GM19463 (cell line): ENCODE data around the gene SIM1.
"Not testable (repeated sequence)": the region's sequence is repeated elsewhere in the genome, so short reads cannot be mapped to it uniquely, and the experiment has no call there.

Experiments
- ATAC-seq: cut with Tn5 transposase; IDR thresholded peaks from one replicate; pipeline ENCODE4 v1.9.1; 2021; ENCODE audit warnings: mild to moderate bottlenecking, moderate library complexity; ENCODE audit not compliant: unreplicated experiment

Gene SIM1

DNA sequence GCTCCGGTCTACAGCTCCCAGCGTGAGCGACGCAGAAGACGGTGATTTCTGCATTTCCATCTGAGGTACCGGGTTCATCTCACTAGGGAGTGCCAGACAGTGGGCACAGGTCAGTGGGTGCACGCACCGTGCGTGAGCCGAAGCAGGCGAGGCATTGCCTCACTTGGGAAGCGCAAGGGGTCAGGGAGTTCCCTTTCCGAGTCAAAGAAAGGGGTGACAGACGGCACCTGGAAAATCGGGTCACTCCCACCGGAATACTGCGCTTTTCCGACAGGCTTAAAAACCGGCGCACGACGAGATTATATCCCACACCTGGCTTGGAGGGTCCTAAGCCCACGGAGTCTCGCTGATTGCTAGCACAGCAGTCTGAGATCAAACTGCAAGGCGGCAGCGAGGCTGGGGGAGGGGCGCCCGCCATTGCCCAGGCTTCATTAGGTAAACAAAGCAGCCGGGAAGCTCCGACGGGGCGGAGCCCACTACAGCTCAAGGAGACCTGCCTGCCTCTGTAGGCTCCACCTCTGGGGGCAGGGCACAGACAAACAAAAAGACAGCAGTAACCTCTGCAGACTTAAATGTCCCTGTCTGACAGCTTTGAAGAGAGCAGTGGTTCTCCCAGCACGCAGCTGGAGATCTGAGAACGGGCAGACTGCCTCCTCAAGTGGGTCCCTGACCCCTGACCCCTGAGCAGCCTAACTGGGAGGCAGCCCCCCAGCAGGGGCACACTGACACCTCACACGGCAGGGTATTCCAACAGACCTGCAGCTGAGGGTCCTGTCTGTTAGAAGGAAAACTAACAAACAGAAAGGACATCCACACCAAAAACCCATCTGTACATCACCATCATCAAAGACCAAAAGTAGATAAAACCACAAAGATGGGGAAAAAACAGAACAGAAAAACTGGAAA lies 109.7 kb downstream of the SIM1 start:
- ATAC-seq, result not testable (repeated sequence)

DNA sequence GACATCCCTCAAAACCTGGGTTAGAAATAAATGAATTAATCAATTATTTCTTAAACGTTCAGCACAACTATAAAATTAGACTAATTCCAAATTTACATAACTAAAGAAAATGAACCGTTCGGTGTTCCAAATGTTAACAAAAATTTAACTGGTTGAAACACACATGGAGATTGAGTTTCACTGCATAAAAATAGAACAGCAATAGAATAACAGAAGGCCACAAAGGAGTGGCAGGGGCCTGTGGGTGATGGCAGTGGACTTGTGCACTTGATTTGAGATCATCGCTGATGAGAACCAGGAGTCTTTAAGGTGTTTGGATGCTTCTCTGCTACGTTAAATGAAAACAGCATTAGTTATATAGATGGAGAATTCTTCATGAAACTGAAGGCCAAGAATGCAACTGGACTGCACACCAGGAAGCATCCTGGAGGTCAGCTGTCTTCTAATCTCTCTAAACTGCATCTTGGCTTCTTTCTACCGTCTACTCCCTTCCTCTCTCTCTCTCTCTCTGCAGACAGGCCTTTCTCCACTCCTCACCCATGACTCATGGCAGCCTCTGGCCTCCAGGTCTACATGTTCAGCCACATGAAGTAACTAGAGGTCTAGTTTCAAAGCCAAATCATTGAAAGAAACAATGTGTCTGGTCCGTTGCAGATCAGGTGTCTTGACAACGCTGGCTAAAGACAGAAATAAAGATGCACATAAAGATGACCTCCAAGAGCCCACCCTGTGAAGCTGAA lies 111.3 kb downstream of the SIM1 start:
- no peak for ATAC-seq

DNA sequence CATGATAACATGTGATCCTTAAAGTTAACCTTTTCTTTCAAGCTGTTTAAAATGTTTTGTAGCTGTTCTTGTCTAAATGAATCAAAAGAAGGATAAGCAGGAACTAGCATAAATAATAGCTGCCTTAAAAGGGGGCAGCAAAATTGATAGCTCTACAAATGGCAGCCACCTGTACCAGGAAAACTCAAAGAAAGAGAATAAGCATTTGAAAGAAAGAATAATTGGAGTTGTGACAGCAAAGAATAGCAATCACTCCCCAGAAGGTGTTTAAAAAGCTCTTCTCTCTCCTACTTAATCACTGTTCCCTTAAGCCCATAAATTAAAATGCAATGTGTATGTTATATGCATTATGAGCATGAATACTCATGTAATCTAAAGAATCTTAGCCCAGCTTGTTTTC lies 114.6 kb downstream of the SIM1 start:
- ATAC-seq, result no peak

GRCh38 chr6:100349366-100349765 lies 115.4 kb downstream of the SIM1 start:
- ATAC-seq, result no peak

GRCh38 chr6:100347901-100348550 lies 116.7 kb downstream of the SIM1 start:
- ATAC-seq, result peak; percentile 43

DNA sequence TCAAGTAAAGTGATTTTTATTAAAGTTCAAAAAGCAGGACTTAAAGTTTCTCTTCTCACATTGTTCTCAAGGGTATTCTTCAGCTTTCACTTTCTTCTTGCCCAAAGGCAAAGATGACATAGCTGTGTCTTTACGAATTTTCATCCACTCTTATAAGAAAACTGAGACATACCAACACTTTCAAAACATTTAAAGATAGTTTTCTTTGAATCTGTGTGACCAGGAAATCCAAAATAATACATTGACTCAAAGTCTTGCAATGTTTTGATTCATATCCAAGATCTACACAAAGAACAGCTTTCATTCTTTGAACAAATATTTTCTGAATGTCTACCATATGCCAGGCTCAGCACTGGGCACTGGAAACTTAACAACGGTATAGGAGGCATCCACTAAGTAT lies 117.9 kb downstream of the SIM1 start:
- ATAC-seq, result peak; percentile 50

- no peak for ATAC-seq
Observed at GRCh38 chr6:100346203-100346602, 118.5 kb downstream of the SIM1 start.

- ATAC-seq, result no peak
Observed at GRCh38 chr6:100344761-100345160, 120.0 kb downstream of the SIM1 start.

- no peak for ATAC-seq
Observed at GRCh38 chr6:100344321-100344720, 120.4 kb downstream of the SIM1 start.

- ATAC-seq, result no peak
Observed at GRCh38 chr6:100343316-100344077, 121.2 kb downstream of the SIM1 start.

DNA sequence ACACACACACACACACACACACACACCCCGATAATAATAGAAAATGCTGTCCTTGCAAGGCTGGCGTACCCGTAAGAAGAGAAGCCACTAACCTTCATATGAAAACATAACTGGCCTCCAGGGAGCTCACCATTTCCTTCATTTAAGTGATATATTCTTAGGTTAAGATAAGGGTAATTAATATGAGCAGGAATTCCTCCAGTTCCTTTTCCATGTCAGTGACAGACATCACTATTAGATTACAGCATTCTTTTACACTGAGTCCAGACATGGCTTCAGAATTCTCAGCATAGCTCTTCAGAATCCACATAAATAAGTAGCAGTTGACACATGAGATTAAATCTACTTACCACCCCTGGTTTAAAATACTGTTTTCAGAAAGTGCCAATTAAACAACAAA lies 121.9 kb downstream of the SIM1 start:
- ATAC-seq, result no peak

DNA sequence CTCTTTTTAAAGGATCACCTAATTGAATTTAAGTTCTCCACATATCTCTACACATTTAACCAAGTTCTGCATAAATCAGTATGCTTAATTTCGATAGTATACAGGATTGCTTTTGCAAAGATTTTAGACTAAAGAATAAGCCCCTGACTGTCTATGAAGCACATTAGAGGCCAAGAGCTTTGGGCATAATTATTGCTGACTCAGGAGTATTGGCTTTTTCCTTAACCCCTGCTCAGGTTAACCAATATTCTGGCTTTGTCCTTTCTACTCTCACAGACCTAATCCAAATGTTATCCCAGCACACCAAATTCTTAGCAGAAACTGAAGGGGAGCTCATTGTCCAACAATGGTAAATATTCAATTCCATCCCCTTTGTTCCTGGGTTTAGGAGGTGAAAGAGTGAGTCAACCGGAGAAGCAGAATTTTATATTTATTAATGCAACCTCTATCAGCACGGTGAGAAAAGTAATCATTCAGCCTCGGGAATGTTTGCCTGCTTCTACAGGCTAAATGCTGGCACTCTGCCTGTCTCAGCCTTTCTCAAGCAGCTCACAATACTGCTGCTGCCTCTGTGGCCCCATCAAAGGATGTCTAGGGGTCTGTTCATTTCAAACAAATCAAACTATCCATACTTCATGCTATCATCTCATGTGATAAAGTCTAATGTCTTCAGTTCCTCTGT lies 125.0 kb downstream of the SIM1 start:
- ATAC-seq, result no peak

DNA sequence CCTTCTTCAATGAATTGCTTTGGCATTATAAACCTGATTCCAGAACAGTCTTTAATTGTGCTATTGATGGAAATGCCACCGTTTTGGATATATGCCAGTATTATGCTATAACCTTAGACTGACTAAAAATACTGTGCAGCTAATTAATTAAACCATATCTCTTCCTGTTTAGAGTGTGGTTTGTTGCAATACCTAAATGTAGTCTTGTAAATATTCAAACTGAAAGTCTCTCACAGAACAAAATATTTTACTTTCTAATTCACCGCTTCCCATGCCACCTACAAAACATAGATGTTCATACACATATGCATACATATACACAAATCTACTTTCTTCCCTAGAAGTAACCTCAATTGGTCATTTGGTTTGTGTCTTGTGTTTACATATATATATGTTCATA lies 126.6 kb downstream of the SIM1 start:
- no peak for ATAC-seq

DNA sequence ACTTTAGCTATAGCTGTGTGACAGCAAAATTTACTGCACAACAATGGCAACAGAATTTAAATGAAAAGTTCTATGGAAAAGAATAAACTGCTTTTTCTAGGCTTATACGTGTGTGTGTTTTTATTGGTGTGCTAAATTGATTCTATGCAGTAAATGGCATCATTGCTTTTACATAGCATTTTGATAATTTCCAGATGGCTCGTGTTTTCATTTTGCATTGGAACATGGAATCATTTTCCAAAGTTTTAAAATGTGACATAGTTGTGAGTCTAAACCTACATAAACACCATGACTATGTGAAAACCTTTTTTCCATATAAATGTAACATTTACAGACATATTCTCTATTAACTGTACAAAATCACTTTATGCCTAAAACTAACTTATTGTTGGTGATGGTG lies 127.8 kb downstream of the SIM1 start:
- no peak for ATAC-seq

- ATAC-seq, result no peak
Observed at GRCh38 chr6:100335991-100336390, 128.7 kb downstream of the SIM1 start.
